Right ventricle myocardium inferior (tissue), 1 donor: ENCODE results near the gene NR3C2. TPM values are rescaled to one million over a fixed set of nuclear protein-coding genes. Genes with fewer than 3 reads are reported as not detected.
A peak's percentile ranks its signal among the peaks of the same experiment; 100 is the strongest.

Source experiments
- ATAC-seq: fragments of 200-7000 bp; cut with Tn5 transposase; one replicate; pipeline ENCODE4 v1.9.1; 2020; ENCODE audit warnings: mild to moderate bottlenecking, moderate library complexity
- DNase-seq: peaks from one replicate; pipeline ENCODE4 v3.0.0; 2021; ENCODE audit errors: missing footprints
- intact Hi-C: fragments of 100-400 bp; cut with DNase I; formaldehyde crosslinking; loops from one replicate; pipeline ENCODE4 v1.11.0; 2022
- total RNA-seq: library from RNA; stranded (reverse); fragmentation: NEBNext Ultra II Directional; extraction: Animal tissue kit (Norgen Biotek cat#: 25700); gene quantifications from one replicate; pipeline ENCODE4 v1.2.1, GENCODE V29; 2021
- donor health status: DM: no; HTN: yes; CAD: no; lungs with severe emphysema.

Gene NR3C2
- total RNA-seq, 1 donor from 2014 or later, result 23.6 TPM

- no peak for ATAC-seq
- no peak for DNase-seq
- intact Hi-C loops, result no loop called here
Observed at GRCh38 chr4:148253768-148254167, 188.4 kb downstream of the NR3C2 start.

- no peak for ATAC-seq
- no peak for DNase-seq
- intact Hi-C loops, result no loop called here
Observed at GRCh38 chr4:148248824-148249223, 193.4 kb downstream of the NR3C2 start.

- ATAC-seq, result no peak
- intact Hi-C loops, result no loop called here
- DNase-seq, result no peak
Observed at GRCh38 chr4:148245015-148245414, 197.2 kb downstream of the NR3C2 start.

- intact Hi-C loops, result no loop called here
- DNase-seq, result no peak
- ATAC-seq, result no peak
Observed at GRCh38 chr4:148243837-148244236, 198.4 kb downstream of the NR3C2 start.

GRCh38 chr4:148240241-148240640 is 202.0 kb downstream of the NR3C2 start:
- DNase-seq, result no peak
- intact Hi-C loops, result no loop called here
- no peak for ATAC-seq

- no peak for DNase-seq
- intact Hi-C loops, result no loop called here
- peak; percentile 37 for ATAC-seq
Observed at GRCh38 chr4:148239494-148239985, 202.7 kb downstream of the NR3C2 start.

GRCh38 chr4:148238811-148239493 is 203.3 kb downstream of the NR3C2 start:
- intact Hi-C loops, result no loop called here
- ATAC-seq, result peak; percentile 34
- no peak for DNase-seq

- intact Hi-C loops, result no loop called here
- DNase-seq (no peak), ATAC-seq (no peak)
Observed at GRCh38 chr4:148238086-148238485, 204.1 kb downstream of the NR3C2 start.

- DNase-seq, result no peak
- intact Hi-C loops, result no loop called here
- no peak for ATAC-seq
Observed at GRCh38 chr4:148235809-148236208, 206.4 kb downstream of the NR3C2 start.

GRCh38 chr4:148229798-148230197 is 212.4 kb downstream of the NR3C2 start:
- DNase-seq (no peak), ATAC-seq (no peak)
- intact Hi-C loops, result no loop called here

GRCh38 chr4:148229028-148229427 is 213.2 kb downstream of the NR3C2 start:
- intact Hi-C loops, result no loop called here
- no peak for DNase-seq
- no peak for ATAC-seq

- DNase-seq, result no peak
- intact Hi-C loops, result no loop called here
- ATAC-seq, result no peak
Observed at GRCh38 chr4:148227147-148227546, 215.1 kb downstream of the NR3C2 start.

GRCh38 chr4:148226341-148226740 is 215.9 kb downstream of the NR3C2 start:
- DNase-seq (no peak), ATAC-seq (no peak)
- intact Hi-C loops, result no loop called here

GRCh38 chr4:148225639-148226038 is 216.6 kb downstream of the NR3C2 start:
- intact Hi-C loops, result no loop called here
- ATAC-seq, result no peak
- no peak for DNase-seq

GRCh38 chr4:148224476-148224875 is 217.7 kb downstream of the NR3C2 start:
- ATAC-seq (no peak), DNase-seq (no peak)
- intact Hi-C loops, result no loop called here

GRCh38 chr4:148222991-148223660 is 219.1 kb downstream of the NR3C2 start:
- intact Hi-C loops, result no loop called here
- ATAC-seq (no peak), DNase-seq (no peak)

- intact Hi-C loops, result loop anchor here (10.0 kb wide), 1 partner anchor 228 kb away; the partner anchor contains the start of gene NR3C2
- DNase-seq (no peak), ATAC-seq (no peak)
Observed at GRCh38 chr4:148216866-148217814, 225.1 kb downstream of the NR3C2 start.

- ATAC-seq (peak; percentile 36), DNase-seq (no peak)
- intact Hi-C loops, result loop anchor here (10.0 kb wide), 1 partner anchor 228 kb away; the partner anchor contains the start of gene NR3C2
Observed at GRCh38 chr4:148216321-148216720, 225.9 kb downstream of the NR3C2 start.

GRCh38 chr4:148215202-148215601 is 227.0 kb downstream of the NR3C2 start:
- ATAC-seq (peak; percentile 42), DNase-seq (no peak)
- intact Hi-C loops, result loop anchor here (10.0 kb wide), 1 partner anchor 230 kb away; the partner anchor contains the start of gene NR3C2
